ENCODE data around the gene PHKA2. TPM values are rescaled to one million over a fixed set of nuclear protein-coding genes. Genes with fewer than 3 reads are reported as not detected.

PHKA2 gene, protein sequence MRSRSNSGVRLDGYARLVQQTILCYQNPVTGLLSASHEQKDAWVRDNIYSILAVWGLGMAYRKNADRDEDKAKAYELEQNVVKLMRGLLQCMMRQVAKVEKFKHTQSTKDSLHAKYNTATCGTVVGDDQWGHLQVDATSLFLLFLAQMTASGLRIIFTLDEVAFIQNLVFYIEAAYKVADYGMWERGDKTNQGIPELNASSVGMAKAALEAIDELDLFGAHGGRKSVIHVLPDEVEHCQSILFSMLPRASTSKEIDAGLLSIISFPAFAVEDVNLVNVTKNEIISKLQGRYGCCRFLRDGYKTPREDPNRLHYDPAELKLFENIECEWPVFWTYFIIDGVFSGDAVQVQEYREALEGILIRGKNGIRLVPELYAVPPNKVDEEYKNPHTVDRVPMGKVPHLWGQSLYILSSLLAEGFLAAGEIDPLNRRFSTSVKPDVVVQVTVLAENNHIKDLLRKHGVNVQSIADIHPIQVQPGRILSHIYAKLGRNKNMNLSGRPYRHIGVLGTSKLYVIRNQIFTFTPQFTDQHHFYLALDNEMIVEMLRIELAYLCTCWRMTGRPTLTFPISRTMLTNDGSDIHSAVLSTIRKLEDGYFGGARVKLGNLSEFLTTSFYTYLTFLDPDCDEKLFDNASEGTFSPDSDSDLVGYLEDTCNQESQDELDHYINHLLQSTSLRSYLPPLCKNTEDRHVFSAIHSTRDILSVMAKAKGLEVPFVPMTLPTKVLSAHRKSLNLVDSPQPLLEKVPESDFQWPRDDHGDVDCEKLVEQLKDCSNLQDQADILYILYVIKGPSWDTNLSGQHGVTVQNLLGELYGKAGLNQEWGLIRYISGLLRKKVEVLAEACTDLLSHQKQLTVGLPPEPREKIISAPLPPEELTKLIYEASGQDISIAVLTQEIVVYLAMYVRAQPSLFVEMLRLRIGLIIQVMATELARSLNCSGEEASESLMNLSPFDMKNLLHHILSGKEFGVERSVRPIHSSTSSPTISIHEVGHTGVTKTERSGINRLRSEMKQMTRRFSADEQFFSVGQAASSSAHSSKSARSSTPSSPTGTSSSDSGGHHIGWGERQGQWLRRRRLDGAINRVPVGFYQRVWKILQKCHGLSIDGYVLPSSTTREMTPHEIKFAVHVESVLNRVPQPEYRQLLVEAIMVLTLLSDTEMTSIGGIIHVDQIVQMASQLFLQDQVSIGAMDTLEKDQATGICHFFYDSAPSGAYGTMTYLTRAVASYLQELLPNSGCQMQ
- 7.7 and 7.9 TPM in 2 replicates for total RNA-seq

GRCh38 chrX:18983666-18984380, at the start of gene PHKA2:
Gene PHKA2, minus strand, starts transcription at chrX:18984114. Its CDS starts 182 bp downstream, at chrX:18983932.

Other genes starting within 250 kb of the PHKA2 start
- gene ADGRG2, start 138.4 kb upstream of the PHKA2 start, total RNA-seq, result 0.13 TPM in 1 of 2 replicates, not detected in the other